Tibial nerve (tissue), 4 donors: ENCODE results near the gene PDGFA.

Experiments used
- CTCF ChIP-seq, 5 experiments: fragments of 200-600 bp in 3 of 5; fragments of 450-650 bp in 2 of 5; sonication (generic) in 3 of 5; IDR thresholded peaks; one replicate each; pipeline ENCODE4 v1.5.1; 2016 to 2019; ENCODE audit warnings: antibody characterized with exemption in 5 of 5, mild to moderate bottlenecking in 3 of 5, moderate library complexity in 2 of 5
- EP300 ChIP-seq, 2 donors: sonication (generic); formaldehyde crosslinking; IDR thresholded peaks; one replicate each; pipeline ENCODE4 v1.6.1; 2017; ENCODE audit warnings: antibody characterized with exemption in 2 of 2, mild to moderate bottlenecking in 1 of 2

DNA sequence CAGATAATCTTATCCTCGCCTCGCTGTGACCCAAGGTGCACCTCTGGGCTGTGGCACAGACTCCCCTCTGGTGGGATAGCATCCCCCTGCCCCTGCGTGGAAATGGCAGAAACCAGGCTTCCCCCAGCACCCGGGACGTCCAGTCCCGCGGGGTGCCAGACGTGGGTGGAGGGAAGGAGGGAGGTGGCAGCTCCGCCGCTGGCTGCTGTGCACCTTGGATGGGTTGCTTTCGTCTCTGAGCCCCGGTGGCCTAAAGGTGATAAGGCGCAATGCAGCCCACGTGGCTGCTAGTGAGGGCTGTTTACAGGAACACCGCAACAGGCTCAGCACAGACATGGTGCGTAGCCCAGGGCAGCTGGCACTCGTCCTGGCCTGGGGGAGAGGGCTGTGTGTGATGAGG is 13.6 kb upstream of the PDGFA start:
- TF ChIP-seq CTCF (IDR thresholded peaks at IDR 0.05) (no peak), EP300 (IDR thresholded peaks at IDR 0.05) (no peak)
